SKM-1 (cell line): ENCODE results near the gene MAGI2.

Source experiments
- DNase-seq: peaks from one replicate; lab custom pipeline; 2025; ENCODE audit not compliant: unreplicated experiment; lab: John Stamatoyannopoulos, UW

MAGI2 gene

GRCh38 chr7:79453558-79454360 lies at the start of gene MAGI2:
Gene MAGI2, minus strand, starts transcription at chr7:79453667. Its CDS starts 347 bp downstream, at chr7:79453320.
- peak; percentile 10 for DNase-seq

GRCh38 chr7:79502151-79502550 lies 48.7 kb upstream of the MAGI2 start:
- no peak for DNase-seq

GRCh38 chr7:79500759-79501158 lies 47.3 kb upstream of the MAGI2 start:
- DNase-seq: no peak

GRCh38 chr7:79497728-79498127 lies 44.3 kb upstream of the MAGI2 start:
- no peak for DNase-seq

GRCh38 chr7:79495544-79496272 lies 42.2 kb upstream of the MAGI2 start:
- DNase-seq: no peak

- no peak for DNase-seq
Observed at GRCh38 chr7:79494046-79494445, 40.6 kb upstream of the MAGI2 start.

GRCh38 chr7:79489371-79489770 lies 35.9 kb upstream of the MAGI2 start:
- DNase-seq: no peak

- DNase-seq: no peak
Observed at GRCh38 chr7:79478386-79478785, 24.9 kb upstream of the MAGI2 start.

GRCh38 chr7:79475455-79475854 lies 22.0 kb upstream of the MAGI2 start:
- no peak for DNase-seq

- no peak for DNase-seq
Observed at GRCh38 chr7:79471699-79472098, 18.2 kb upstream of the MAGI2 start.

GRCh38 chr7:79471283-79471682 lies 17.8 kb upstream of the MAGI2 start:
- no peak for DNase-seq

GRCh38 chr7:79465551-79465950 lies 12.1 kb upstream of the MAGI2 start:
- DNase-seq: no peak

- no peak for DNase-seq
Observed at GRCh38 chr7:79464051-79464450, 10.6 kb upstream of the MAGI2 start.

- DNase-seq: no peak
Observed at GRCh38 chr7:79462390-79462789, 8.9 kb upstream of the MAGI2 start.

GRCh38 chr7:79461660-79462059 lies 8.2 kb upstream of the MAGI2 start:
- no peak for DNase-seq

- DNase-seq: no peak
Observed at GRCh38 chr7:79459381-79459780, 5.9 kb upstream of the MAGI2 start.

- no peak for DNase-seq
Observed at GRCh38 chr7:79458796-79459195, 5.3 kb upstream of the MAGI2 start.

- DNase-seq: no peak
Observed at GRCh38 chr7:79455173-79455790, 1.8 kb upstream of the MAGI2 start.

- DNase-seq: no peak
Observed at GRCh38 chr7:79454361-79454960, 994 bp upstream of the MAGI2 start.

- DNase-seq: no peak
Observed at GRCh38 chr7:79453266-79453557, 255 bp downstream of the MAGI2 start.

- no peak for DNase-seq
Observed at GRCh38 chr7:79452495-79453265, 787 bp downstream of the MAGI2 start.
